Mesodermal cell (in vitro differentiated cells): ENCODE results near the gene EGFR.

Source experiments
- H3K27ac ChIP-seq: 2 replicates; pipeline ENCODE4 v1.7.0; 2013; ENCODE audit warnings: mild to moderate bottlenecking, low read depth, low read length, moderate library complexity; ENCODE audit not compliant: severe bottlenecking
- H3K36me3 ChIP-seq: 2 replicates; pipeline ENCODE4 v1.7.1; 2013; ENCODE audit warnings: mild to moderate bottlenecking, low read length, moderate library complexity; ENCODE audit not compliant: control insufficient read depth, insufficient read depth
- H3K4me1 ChIP-seq: one replicate; pipeline ENCODE4 v1.7.1; 2013; ENCODE audit warnings: mild to moderate bottlenecking, low read length; ENCODE audit not compliant: insufficient read depth, control insufficient read depth, poor library complexity, severe bottlenecking
- H3K4me3 ChIP-seq: 2 replicates; pipeline ENCODE4 v1.7.0; 2013; ENCODE audit warnings: low read length, control low read depth, mild to moderate bottlenecking; ENCODE audit not compliant: insufficient read depth, poor library complexity, severe bottlenecking; ENCODE audit errors: extremely low read depth
- H3K9me3 ChIP-seq: 2 replicates; pipeline ENCODE4 v1.7.1; 2013; ENCODE audit warnings: mild to moderate bottlenecking, low read length, moderate library complexity; ENCODE audit not compliant: control insufficient read depth
- WGBS, 2 experiments: methylation state at CpG; one replicate each; pipeline ENCODE4 v1.1.5; 2013; ENCODE audit warnings: missing lambda C conversion rate in 2 of 2; ENCODE audit not compliant: insufficient coverage in 2 of 2; 5-methylcytosine and 5-hydroxymethylcytosine counted together

EGFR gene

GRCh38 chr7:55191161-55191925, 172.5 kb downstream of the EGFR start:
- no peak overlapping the region for H3K4me3 ChIP-seq
- H3K4me1 ChIP-seq = peaks cover 31% of the 10 kb centered on the region
- H3K27ac ChIP-seq = no peak overlapping the region
- peaks cover 4% of the 10 kb centered on the region for H3K36me3 ChIP-seq
- no peaks in the 10 kb centered on the region for H3K9me3 ChIP-seq
- 92 to 93% methylated on average over 15 to 16 of the region's 17 CpGs for WGBS, 2 experiments

- Histone ChIP-seq H3K27ac (peak overlapping the region; percentile 5), H3K4me1 (peaks cover 24% of the 10 kb centered on the region)
- WGBS, 2 experiments = 76 to 79% methylated on average over 16 to 17 of the region's 17 CpGs
Observed at GRCh38 chr7:55191926-55192692, 173.3 kb downstream of the EGFR start.

GRCh38 chr7:55192723-55193122, 173.9 kb downstream of the EGFR start:
- no peaks in the 10 kb centered on the region for H3K9me3 ChIP-seq
- H3K4me1 ChIP-seq = peaks cover 21% of the 10 kb centered on the region
- peak overlapping the region; percentile 10 for H3K27ac ChIP-seq
- H3K36me3 ChIP-seq = peaks cover 4% of the 10 kb centered on the region
- no peak overlapping the region for H3K4me3 ChIP-seq
- WGBS, 2 experiments = 77 to 81% methylated on average over 4 to 5 of the region's 7 CpGs

More at GRCh38 chr7:55191926-55192692, 173.3 kb downstream of the EGFR start:
- no peak overlapping the region for H3K4me3 ChIP-seq
- no peaks in the 10 kb centered on the region for H3K9me3 ChIP-seq
- H3K36me3 ChIP-seq = peaks cover 4% of the 10 kb centered on the region

GRCh38 chr7:55193245-55193644, 174.4 kb downstream of the EGFR start:
- Histone ChIP-seq H3K4me3 (no peak overlapping the region), H3K4me1 (peaks cover 16% of the 10 kb centered on the region), H3K27ac (peak overlapping the region; percentile 10), H3K9me3 (no peaks in the 10 kb centered on the region), H3K36me3 (peaks cover 5% of the 10 kb centered on the region)
- WGBS, 2 experiments = 84 to 85% methylated on average over 8 to 9 of the region's 9 CpGs

- Histone ChIP-seq H3K9me3 (no peaks in the 10 kb centered on the region), H3K36me3 (peaks cover 14% of the 10 kb centered on the region), H3K27ac (no peak overlapping the region), H3K4me1 (peaks cover 14% of the 10 kb centered on the region), H3K4me3 (no peak overlapping the region)
- WGBS, 2 experiments = 94 to 95% methylated on average over 6 of the region's 6 CpGs
Observed at GRCh38 chr7:55194522-55194921, 175.7 kb downstream of the EGFR start.

- H3K27ac ChIP-seq = no peak overlapping the region
- WGBS, 2 experiments = 86 to 87% methylated on average over 3 of the region's 8 CpGs
- no peaks in the 10 kb centered on the region for H3K4me1 ChIP-seq
- H3K4me3 ChIP-seq = no peak overlapping the region
- H3K9me3 ChIP-seq = no peaks in the 10 kb centered on the region
- H3K36me3 ChIP-seq = peaks cover 35% of the 10 kb centered on the region
Observed at GRCh38 chr7:55198634-55199392, 180.0 kb downstream of the EGFR start.

GRCh38 chr7:55199418-55199817, 180.6 kb downstream of the EGFR start:
- 100% methylated on average over 1 of the region's 1 CpG for WGBS, 2 experiments
- Histone ChIP-seq H3K36me3 (peaks cover 38% of the 10 kb centered on the region), H3K4me1 (no peaks in the 10 kb centered on the region), H3K9me3 (no peaks in the 10 kb centered on the region), H3K4me3 (no peak overlapping the region), H3K27ac (no peak overlapping the region)

GRCh38 chr7:55200441-55200840, 181.6 kb downstream of the EGFR start:
- no peaks in the 10 kb centered on the region for H3K9me3 ChIP-seq
- H3K36me3 ChIP-seq = peaks cover 49% of the 10 kb centered on the region
- WGBS, 2 experiments = 98 to 99% methylated on average over 8 to 9 of the region's 11 CpGs
- H3K4me1 ChIP-seq = no peaks in the 10 kb centered on the region
- H3K4me3 ChIP-seq = no peak overlapping the region
- H3K27ac ChIP-seq = no peak overlapping the region

GRCh38 chr7:55202150-55202913, 183.5 kb downstream of the EGFR start:
- WGBS, 2 experiments = 90 to 95% methylated on average over 13 of the region's 13 CpGs
- Histone ChIP-seq H3K9me3 (no peaks in the 10 kb centered on the region), H3K27ac (no peak overlapping the region), H3K36me3 (peaks cover 67% of the 10 kb centered on the region), H3K4me3 (no peak overlapping the region), H3K4me1 (no peaks in the 10 kb centered on the region)

GRCh38 chr7:55203300-55203699, 184.5 kb downstream of the EGFR start:
- 81 to 88% methylated on average over 7 of the region's 7 CpGs for WGBS, 2 experiments
- Histone ChIP-seq H3K4me1 (no peaks in the 10 kb centered on the region), H3K36me3 (peaks cover 75% of the 10 kb centered on the region), H3K4me3 (no peak overlapping the region), H3K27ac (no peak overlapping the region), H3K9me3 (no peaks in the 10 kb centered on the region)
